HG02943 (cell line): Measurements from ENCODE around the gene PLXND1.

Experiments used
- ATAC-seq: cut with Tn5 transposase; IDR thresholded peaks from one replicate; pipeline ENCODE4 v1.9.1; 2021; ENCODE audit warnings: mild to moderate bottlenecking, low read depth, moderate library complexity; ENCODE audit not compliant: unreplicated experiment

The PLXND1 gene

GRCh38 chr3:129632056-129632455, 25.6 kb upstream of the PLXND1 start:
- ATAC-seq, result no peak

DNA sequence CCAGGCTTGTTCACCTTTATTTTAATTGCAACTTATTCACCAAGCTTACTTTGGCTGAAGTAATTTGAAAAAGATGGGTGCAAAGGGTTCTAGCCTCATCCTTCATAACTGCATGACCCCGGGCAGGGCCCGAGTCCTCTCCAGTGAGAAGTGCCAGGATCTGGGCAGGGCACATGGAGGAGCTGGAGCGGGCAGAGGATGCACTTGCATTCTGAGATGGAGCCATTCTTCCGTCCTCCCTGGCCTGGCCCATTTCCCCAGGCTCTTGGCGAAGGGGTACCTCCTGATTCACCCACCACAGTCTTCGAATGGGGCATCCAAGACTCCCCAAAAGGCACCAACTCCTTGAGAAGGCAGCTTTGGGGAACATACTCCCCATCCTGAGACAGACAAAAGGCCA, 22.5 kb upstream of the PLXND1 start:
- no peak for ATAC-seq

GRCh38 chr3:129628169-129628522, 21.7 kb upstream of the PLXND1 start:
- ATAC-seq, result no peak

GRCh38 chr3:129627350-129628168, 21.1 kb upstream of the PLXND1 start:
- ATAC-seq, result peak; percentile 50

- peak; percentile 85 for ATAC-seq
Measured at GRCh38 chr3:129626744-129627349, 20.4 kb upstream of the PLXND1 start.

DNA sequence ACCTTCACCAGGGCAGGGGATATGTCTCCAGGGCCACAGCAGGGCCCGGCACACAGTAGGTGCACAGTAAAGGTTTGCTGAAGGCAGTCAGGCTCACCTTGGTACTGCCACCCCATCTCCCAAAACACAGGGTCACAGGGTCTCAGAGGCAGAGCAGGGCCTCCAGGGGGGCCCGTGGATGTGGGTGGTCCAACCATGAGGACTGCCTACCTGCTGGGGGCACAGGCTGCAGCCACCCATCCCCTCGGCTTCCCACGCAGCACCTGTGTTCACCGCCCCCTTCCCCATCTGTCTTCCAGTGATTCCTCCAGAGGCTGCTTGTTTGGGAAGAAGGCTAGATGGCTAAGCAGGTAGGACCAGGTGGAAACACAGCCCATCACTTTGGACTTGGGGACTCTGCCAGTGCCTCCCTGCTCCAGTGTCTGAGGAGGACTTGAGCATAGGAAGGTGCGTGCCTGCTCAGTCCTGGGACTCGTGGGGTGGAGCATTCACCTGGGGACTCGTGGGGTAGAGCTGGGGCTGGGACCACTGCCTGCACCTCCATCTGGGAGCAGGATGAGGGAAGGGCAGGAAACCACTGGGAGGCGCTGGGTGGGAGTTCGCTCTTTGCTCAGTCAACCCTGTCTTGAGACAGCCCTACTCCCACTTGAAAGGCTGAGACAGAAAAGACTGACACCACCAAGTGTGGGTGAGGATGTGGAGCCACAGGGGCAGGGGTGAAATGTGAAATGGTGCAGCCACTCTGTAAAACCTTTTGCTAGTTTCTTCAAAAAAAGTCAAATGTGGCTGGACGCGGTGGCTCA, 18.8 kb upstream of the PLXND1 start:
- no peak for ATAC-seq

DNA sequence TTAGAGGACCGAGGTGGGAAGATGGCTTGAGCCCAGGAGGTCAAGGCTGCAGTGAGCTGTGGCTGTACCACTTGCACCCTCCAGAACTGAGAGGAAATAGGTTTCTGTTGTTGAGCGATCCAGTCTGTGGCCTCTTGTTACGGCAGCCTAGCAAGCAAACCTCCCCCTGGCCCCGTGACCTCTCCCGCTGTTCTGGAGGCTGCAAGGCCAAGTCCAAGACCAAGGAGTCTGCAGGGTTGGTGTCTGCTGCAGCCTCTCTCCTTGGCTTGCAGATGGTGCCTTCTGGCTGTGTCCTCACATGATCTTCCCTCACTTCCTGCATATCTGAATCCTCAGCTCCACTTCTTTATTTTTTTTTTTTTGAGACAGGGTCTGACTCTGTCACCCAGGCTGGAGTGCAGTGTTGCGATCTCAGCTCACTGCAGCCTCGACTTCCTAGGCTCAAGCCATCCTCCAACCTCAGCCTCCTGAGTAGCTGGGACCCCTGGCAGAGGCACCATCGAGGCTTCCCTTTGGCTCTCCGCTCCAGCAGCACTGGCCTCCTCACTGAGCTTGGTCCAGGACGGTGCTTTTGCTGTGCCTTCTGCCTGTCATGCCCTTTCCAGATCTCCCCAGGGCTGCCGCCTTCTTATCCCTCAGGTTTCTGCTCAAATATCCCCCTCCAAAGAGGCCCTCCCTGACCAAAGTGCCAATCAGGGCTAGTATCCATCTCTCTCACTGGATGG, 18.0 kb upstream of the PLXND1 start:
- ATAC-seq, result no peak

DNA sequence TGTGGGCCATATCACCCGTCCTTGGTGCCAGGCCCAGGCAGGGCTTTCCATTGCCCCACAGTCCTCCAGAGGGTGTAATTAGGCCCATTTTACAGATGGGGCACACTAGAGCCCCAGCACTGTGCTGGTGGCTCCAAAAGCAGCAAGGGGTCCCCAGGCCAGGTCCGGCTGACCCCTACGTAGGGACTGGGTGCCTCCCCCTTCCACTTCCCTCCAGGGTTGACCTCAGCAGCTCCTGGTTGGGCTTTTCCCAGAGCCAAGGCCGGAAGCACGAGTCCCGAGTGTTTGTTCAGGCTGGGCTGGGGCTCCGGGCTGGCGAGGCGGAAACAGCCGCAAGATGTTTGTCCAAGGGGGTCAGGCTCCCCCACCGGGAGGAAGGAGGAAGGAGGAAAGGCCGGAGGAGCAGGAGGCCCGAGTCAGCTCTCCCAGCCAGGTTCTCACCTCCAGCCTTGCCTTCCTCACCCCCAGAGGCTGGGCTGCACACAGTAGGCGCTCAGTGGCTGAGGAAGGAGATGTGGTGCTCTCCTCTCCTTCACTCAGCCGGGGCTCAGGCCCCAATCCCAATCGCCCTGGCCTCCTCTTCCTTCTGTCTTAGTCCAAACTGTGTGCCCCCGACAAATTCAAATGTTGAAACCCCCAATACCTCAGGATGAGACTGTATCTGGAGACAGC, 17.1 kb upstream of the PLXND1 start:
- no peak for ATAC-seq

DNA sequence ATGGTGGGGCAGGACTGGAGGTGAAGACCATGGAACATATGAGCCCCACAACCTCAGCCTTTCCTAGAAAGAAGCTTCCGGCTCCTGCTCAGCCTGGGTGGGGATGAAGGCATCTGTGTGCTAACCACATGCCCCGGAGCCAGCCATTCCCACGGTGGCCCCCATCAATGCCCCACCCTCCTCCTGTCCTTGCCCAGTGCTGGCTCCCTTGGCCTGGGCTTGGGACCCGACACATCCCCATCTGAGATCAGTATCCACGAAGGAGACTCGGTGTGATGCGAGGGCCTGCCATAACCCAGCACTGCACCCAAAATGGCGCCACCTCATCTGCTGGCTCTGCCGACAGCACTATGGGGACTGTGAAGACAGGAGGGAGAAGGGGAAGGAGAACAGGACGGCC, 16.5 kb upstream of the PLXND1 start:
- ATAC-seq, result no peak

GRCh38 chr3:129622226-129622874, 15.9 kb upstream of the PLXND1 start:
- no peak for ATAC-seq

DNA sequence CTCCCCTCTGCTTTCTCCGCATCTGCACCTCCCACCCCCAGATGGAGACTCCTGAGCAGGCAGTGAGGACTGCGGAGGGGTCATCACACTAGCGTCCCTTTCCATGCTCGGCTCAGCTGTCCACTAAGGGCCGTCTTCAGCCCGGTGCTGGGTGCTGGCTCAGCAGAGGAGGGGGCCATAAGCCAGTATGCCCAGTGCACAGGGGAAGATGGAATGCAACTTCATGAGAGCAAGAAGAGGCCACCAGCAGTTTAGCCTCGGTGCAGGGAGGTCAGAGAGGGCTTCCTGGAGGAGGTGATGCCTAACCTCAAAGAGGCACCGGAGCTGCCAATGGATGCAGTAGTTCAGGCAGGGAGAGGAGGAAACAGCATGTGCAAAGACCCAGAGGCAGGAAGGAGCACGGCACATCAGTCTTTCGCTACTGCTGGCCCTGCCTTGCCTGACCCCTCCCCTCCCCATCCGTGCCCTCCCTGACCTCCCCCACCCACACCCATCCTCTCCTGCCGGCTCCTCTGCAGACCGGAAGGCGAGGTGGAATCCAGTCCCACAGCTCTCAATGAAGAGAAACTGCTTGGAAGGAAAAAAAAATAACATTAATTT, 15.2 kb upstream of the PLXND1 start:
- ATAC-seq, result no peak

- ATAC-seq, result no peak
Measured at GRCh38 chr3:129620828-129621559, 14.5 kb upstream of the PLXND1 start.

- no peak for ATAC-seq
Measured at GRCh38 chr3:129619726-129620162, 13.3 kb upstream of the PLXND1 start.

GRCh38 chr3:129618901-129619671, 12.6 kb upstream of the PLXND1 start:
- no peak for ATAC-seq

GRCh38 chr3:129618186-129618820, 11.8 kb upstream of the PLXND1 start:
- no peak for ATAC-seq

GRCh38 chr3:129617381-129618185, 11.1 kb upstream of the PLXND1 start:
- no peak for ATAC-seq

- no peak for ATAC-seq
Measured at GRCh38 chr3:129616713-129617112, 10.2 kb upstream of the PLXND1 start.
